SK-N-SH treated with all-trans-retinoic acid at 6 μM for 48 hours (cell line): ENCODE results near the gene UBE2G1.
A peak's percentile ranks its signal among the peaks of the same experiment; 100 is the strongest.

ENCODE experiments used
- ATAC-seq: fragments of 200-7000 bp; cut with Tn5 transposase; 3 replicates; pipeline ENCODE4 v1.9.1; 2020; ENCODE audit warnings: mild to moderate bottlenecking, moderate library complexity
- ARNTL ChIP-seq: fragments of 450-650 bp; formaldehyde crosslinking; IDR thresholded peaks from 2 replicates; pipeline ENCODE4 v1.5.0; 2020; ENCODE audit warnings: low read depth, mild to moderate bottlenecking, moderate library complexity, borderline replicate concordance
- BACH2 ChIP-seq: fragments of 250-450 bp; sonication (Bioruptor Pico); IDR thresholded peaks from 2 replicates; pipeline ENCODE4 v1.9.0; 2021; ENCODE audit warnings: mild to moderate bottlenecking, borderline replicate concordance
- CREB5 ChIP-seq: fragments of 250-450 bp; sonication (Bioruptor Pico); IDR thresholded peaks from 2 replicates; pipeline ENCODE4 v1.5.1; 2020; ENCODE audit warnings: low read depth, mild to moderate bottlenecking, moderate library complexity
- CSDC2 ChIP-seq: fragments of 250-450 bp; sonication (Bioruptor Pico); IDR thresholded peaks from 2 replicates; pipeline ENCODE4 v1.5.0; 2020; ENCODE audit warnings: mild to moderate bottlenecking, moderate library complexity
- ESRRG ChIP-seq: fragments of 250-450 bp; sonication (Bioruptor Pico); IDR thresholded peaks from 2 replicates; pipeline ENCODE4 v1.6.1; 2021; ENCODE audit warnings: mild to moderate bottlenecking
- GLIS3 ChIP-seq: fragments of 250-450 bp; sonication (Bioruptor Pico); IDR thresholded peaks from 2 replicates; pipeline ENCODE4 v1.5.0; 2020; ENCODE audit warnings: mild to moderate bottlenecking, moderate library complexity
- ISL1 ChIP-seq: fragments of 250-450 bp; sonication (Bioruptor Pico); IDR thresholded peaks from 2 replicates; pipeline ENCODE4 v2.1.2; 2022; ENCODE audit warnings: mild to moderate bottlenecking, moderate library complexity
- OSR1 ChIP-seq: fragments of 250-450 bp; sonication (Bioruptor Pico); IDR thresholded peaks from 2 replicates; pipeline ENCODE4 v1.8.0; 2022; ENCODE audit warnings: moderate library complexity, mild to moderate bottlenecking, inconsistent platforms
- PATZ1 ChIP-seq: fragments of 250-450 bp; sonication (Bioruptor Pico); IDR thresholded peaks from 2 replicates; pipeline ENCODE4 v1.8.0; 2020; ENCODE audit warnings: mild to moderate bottlenecking, moderate library complexity, borderline replicate concordance
- POU6F1 ChIP-seq: fragments of 250-450 bp; sonication (Bioruptor Pico); IDR thresholded peaks from 2 replicates; pipeline ENCODE4 v1.8.0; 2021; ENCODE audit warnings: low read depth, mild to moderate bottlenecking, moderate library complexity, borderline replicate concordance
- PPARA ChIP-seq: fragments of 250-450 bp; sonication (Bioruptor Pico); IDR thresholded peaks from 2 replicates; pipeline ENCODE4 v1.5.0; 2020; ENCODE audit warnings: mild to moderate bottlenecking, borderline replicate concordance
- RARB ChIP-seq: fragments of 250-450 bp; sonication (Bioruptor Pico); IDR thresholded peaks from 2 replicates; pipeline ENCODE4 v1.8.0; 2021; ENCODE audit warnings: mild to moderate bottlenecking, moderate library complexity
- SNAI2 ChIP-seq: fragments of 250-450 bp; sonication (Bioruptor Pico); IDR thresholded peaks from 2 replicates; pipeline ENCODE4 v1.5.0; 2020; ENCODE audit warnings: mild to moderate bottlenecking, moderate library complexity
- TCF4 ChIP-seq: fragments of 250-450 bp; sonication (Bioruptor Pico); IDR thresholded peaks from 2 replicates; pipeline ENCODE4 v1.8.0; 2021; ENCODE audit warnings: mild to moderate bottlenecking, moderate library complexity, borderline replicate concordance
- TOX ChIP-seq: fragments of 250-450 bp; sonication (Bioruptor Pico); IDR thresholded peaks from 2 replicates; pipeline ENCODE4 v1.8.0; 2021; ENCODE audit warnings: mild to moderate bottlenecking, moderate library complexity, borderline replicate concordance
- TSHZ2 ChIP-seq: fragments of 250-450 bp; sonication (Bioruptor Pico); IDR thresholded peaks from 2 replicates; pipeline ENCODE4 v1.5.0; 2020; ENCODE audit warnings: mild to moderate bottlenecking, moderate library complexity
- ZFP3 ChIP-seq: fragments of 250-450 bp; sonication (Bioruptor Pico); IDR thresholded peaks from 2 replicates; pipeline ENCODE4 v1.5.0; 2020; ENCODE audit warnings: mild to moderate bottlenecking, moderate library complexity
- ZFP30 ChIP-seq: fragments of 450-650 bp; formaldehyde crosslinking; IDR thresholded peaks from 2 replicates; pipeline ENCODE4 v1.5.0; 2022; ENCODE audit warnings: mild to moderate bottlenecking, moderate library complexity
- ZNF565 ChIP-seq: fragments of 450-650 bp; formaldehyde crosslinking; conservative IDR thresholded peaks from 2 replicates; pipeline ENCODE4 v1.5.0; 2020; ENCODE audit warnings: low read depth, mild to moderate bottlenecking, moderate library complexity
- ZNF70 ChIP-seq: fragments of 450-650 bp; formaldehyde crosslinking; IDR thresholded peaks from 2 replicates; pipeline ENCODE4 v1.5.0; 2020; ENCODE audit warnings: mild to moderate bottlenecking, moderate library complexity
- ZNF8 ChIP-seq: fragments of 450-650 bp; formaldehyde crosslinking; IDR thresholded peaks from 2 replicates; pipeline ENCODE4 v1.5.0; 2020; ENCODE audit warnings: mild to moderate bottlenecking, moderate library complexity

UBE2G1 gene

GRCh38 chr17:4229627-4230541 lies 136.6 kb downstream of the UBE2G1 start (continued):
- TF ChIP-seq TSHZ2 (CRISPR knock-in tag) (no peak), RARB (no peak), SNAI2 (no peak), PATZ1 (CRISPR knock-in tag) (peak; percentile 75; the same call in 1 of the 2 replicates), ZNF565 (CRISPR knock-in tag) (no peak), TOX (CRISPR knock-in tag) (peak; percentile 84), ZNF70 (CRISPR knock-in tag) (peak; percentile 90), GLIS3 (CRISPR knock-in tag) (0 out of 2 replicates have a peak, but pooled peaks have one; percentile 44)

- TF ChIP-seq PPARA (no peak), TOX (CRISPR knock-in tag) (no peak), ISL1 (CRISPR knock-in tag) (no peak), OSR1 (CRISPR knock-in tag) (no peak), GLIS3 (CRISPR knock-in tag) (no peak), BACH2 (CRISPR knock-in tag) (no peak), CREB5 (CRISPR knock-in tag) (no peak), ZFP3 (CRISPR knock-in tag) (no peak), POU6F1 (CRISPR knock-in tag) (no peak), RARB (no peak), PATZ1 (CRISPR knock-in tag) (no peak), TCF4 (CRISPR knock-in tag) (no peak), ZFP30 (no peak), TSHZ2 (CRISPR knock-in tag) (no peak), ZNF8 (CRISPR knock-in tag) (no peak), ESRRG (CRISPR knock-in tag) (no peak), ARNTL (CRISPR knock-in tag) (no peak), SNAI2 (no peak), CSDC2 (no peak), ZNF70 (CRISPR knock-in tag) (no peak)
- no peak for ATAC-seq
Observed at GRCh38 chr17:4221899-4222659, 144.4 kb downstream of the UBE2G1 start.
